ENCODE data around the gene QSOX1.

QSOX1 gene

GRCh38 chr1:180228648-180229482 lies 74.2 kb downstream of the QSOX1 start:
- Histone ChIP-seq H3K27ac (ENCODE audit: low read depth, low read length) (no peak overlapping the region), H3K36me3 (ENCODE audit: insufficient read depth, low read length) (no peaks in the 10 kb centered on the region), H3K79me2 (ENCODE audit: control insufficient read depth, insufficient read depth, low read length, unreplicated experiment) (no peaks in the 10 kb centered on the region), H3K27me3 (ENCODE audit: insufficient read depth, low read length) (peaks cover 93% of the 10 kb centered on the region), H2AFZ (ENCODE audit: low read length, unreplicated experiment) (no peak overlapping the region), H3K4me1 (ENCODE audit: control insufficient read depth, insufficient read depth, low read length, unreplicated experiment) (no peaks in the 10 kb centered on the region), H3K4me3 (ENCODE audit: low read depth, low read length) (peak overlapping the region; percentile 73)

DNA sequence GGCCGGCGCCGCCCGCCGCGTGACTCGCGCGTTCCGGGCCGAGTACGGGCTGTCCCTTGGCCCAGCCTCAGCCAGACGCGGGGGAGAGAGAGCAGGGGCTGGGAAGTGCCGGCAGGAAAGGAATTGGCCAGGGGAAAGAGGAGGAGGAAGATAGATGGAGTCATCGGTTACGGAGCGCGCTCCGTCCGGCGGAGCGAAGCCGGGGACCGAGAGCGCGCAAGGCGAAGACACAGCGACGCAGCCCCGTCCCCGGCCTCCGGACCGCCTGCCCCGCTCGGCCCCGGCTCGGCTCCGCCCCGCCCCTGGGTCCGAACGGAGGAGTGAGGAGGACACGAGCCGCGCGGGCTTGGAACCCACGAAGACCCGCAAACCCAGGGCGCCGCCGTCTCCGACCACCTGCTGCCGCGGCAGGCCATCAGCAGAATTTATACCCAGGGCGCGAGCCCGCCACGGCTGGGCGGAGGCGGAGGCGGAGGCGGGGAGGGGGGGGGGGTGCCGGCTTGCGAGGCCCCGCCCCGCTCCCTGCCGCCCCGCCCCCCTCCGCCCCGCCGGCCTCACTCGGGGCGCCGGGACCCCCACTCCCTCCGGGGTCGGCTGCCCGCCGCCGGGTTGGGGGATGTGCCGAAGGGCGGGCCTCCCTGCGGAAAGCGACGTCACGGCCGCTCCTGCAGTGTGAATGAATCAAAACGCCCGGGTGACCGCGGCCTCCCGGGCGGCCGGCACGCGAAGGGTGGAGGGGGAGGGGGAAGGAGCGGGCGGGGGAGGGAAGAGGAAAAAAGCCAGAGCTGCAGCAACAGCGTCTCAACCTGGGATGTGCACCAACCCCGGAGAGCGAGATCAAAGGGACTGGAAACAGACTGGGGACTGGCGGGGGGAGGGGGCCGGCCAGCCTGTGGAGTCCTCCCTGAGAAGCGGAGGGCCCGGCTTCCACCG lies 75.1 kb downstream of the QSOX1 start, which contains the start of gene LHX4:
Gene LHX4, plus strand, starts transcription at position 782 of the 933 bp plus-strand sequence. CDS start 266 bp downstream, outside the sequence.
- Histone ChIP-seq H3K36me3 (ENCODE audit: insufficient read depth, low read length) (no peaks in the 10 kb centered on the region), H3K27ac (ENCODE audit: low read depth, low read length) (no peak within 1 kb of the TSS), H3K79me2 (ENCODE audit: control insufficient read depth, insufficient read depth, low read length, unreplicated experiment) (no peaks in the 10 kb centered on the region), H3K4me3 (ENCODE audit: low read depth, low read length) (peak within 1 kb of the TSS; percentile 73), H3K4me1 (ENCODE audit: control insufficient read depth, insufficient read depth, low read length, unreplicated experiment) (no peaks in the 10 kb centered on the region), H3K27me3 (ENCODE audit: insufficient read depth, low read length) (peaks cover 93% of the 10 kb centered on the region), H2AFZ (ENCODE audit: low read length, unreplicated experiment) (no peak within 1 kb of the TSS)

- Histone ChIP-seq H3K27me3 (ENCODE audit: insufficient read depth, low read length) (peaks cover 93% of the 10 kb centered on the region), H3K27ac (ENCODE audit: low read depth, low read length) (no peak overlapping the region)
Observed at GRCh38 chr1:180230416-180230790, 75.7 kb downstream of the QSOX1 start.

GRCh38 chr1:180230791-180231505 lies 76.3 kb downstream of the QSOX1 start:
- H3K4me1 ChIP-seq (ENCODE audit: control insufficient read depth, insufficient read depth, low read length, unreplicated experiment) = no peaks in the 10 kb centered on the region
- H2AFZ ChIP-seq (ENCODE audit: low read length, unreplicated experiment) = no peak overlapping the region
- no peaks in the 10 kb centered on the region for H3K36me3 ChIP-seq (ENCODE audit: insufficient read depth, low read length)
- peak overlapping the region; percentile 73 for H3K4me3 ChIP-seq (ENCODE audit: low read depth, low read length)
- H3K27me3 ChIP-seq (ENCODE audit: insufficient read depth, low read length) = peaks cover 93% of the 10 kb centered on the region
- no peaks in the 10 kb centered on the region for H3K79me2 ChIP-seq (ENCODE audit: control insufficient read depth, insufficient read depth, low read length, unreplicated experiment)
- H3K27ac ChIP-seq (ENCODE audit: low read depth, low read length) = no peak overlapping the region

More at GRCh38 chr1:180230416-180230790, 75.7 kb downstream of the QSOX1 start:
- H3K4me1 ChIP-seq (ENCODE audit: control insufficient read depth, insufficient read depth, low read length, unreplicated experiment) = no peaks in the 10 kb centered on the region
- no peaks in the 10 kb centered on the region for H3K36me3 ChIP-seq (ENCODE audit: insufficient read depth, low read length)
- H3K4me3 ChIP-seq (ENCODE audit: low read depth, low read length) = peak overlapping the region; percentile 73
- no peak overlapping the region for H2AFZ ChIP-seq (ENCODE audit: low read length, unreplicated experiment)
- H3K79me2 ChIP-seq (ENCODE audit: control insufficient read depth, insufficient read depth, low read length, unreplicated experiment) = no peaks in the 10 kb centered on the region

- Histone ChIP-seq H3K4me3 (ENCODE audit: low read depth, low read length) (peak overlapping the region; percentile 73), H3K27me3 (ENCODE audit: insufficient read depth, low read length) (peaks cover 93% of the 10 kb centered on the region), H3K4me1 (ENCODE audit: control insufficient read depth, insufficient read depth, low read length, unreplicated experiment) (no peaks in the 10 kb centered on the region), H3K36me3 (ENCODE audit: insufficient read depth, low read length) (no peaks in the 10 kb centered on the region), H3K79me2 (ENCODE audit: control insufficient read depth, insufficient read depth, low read length, unreplicated experiment) (no peaks in the 10 kb centered on the region), H3K27ac (ENCODE audit: low read depth, low read length) (no peak overlapping the region), H2AFZ (ENCODE audit: low read length, unreplicated experiment) (no peak overlapping the region)
Observed at GRCh38 chr1:180231506-180231921, 76.8 kb downstream of the QSOX1 start.

DNA sequence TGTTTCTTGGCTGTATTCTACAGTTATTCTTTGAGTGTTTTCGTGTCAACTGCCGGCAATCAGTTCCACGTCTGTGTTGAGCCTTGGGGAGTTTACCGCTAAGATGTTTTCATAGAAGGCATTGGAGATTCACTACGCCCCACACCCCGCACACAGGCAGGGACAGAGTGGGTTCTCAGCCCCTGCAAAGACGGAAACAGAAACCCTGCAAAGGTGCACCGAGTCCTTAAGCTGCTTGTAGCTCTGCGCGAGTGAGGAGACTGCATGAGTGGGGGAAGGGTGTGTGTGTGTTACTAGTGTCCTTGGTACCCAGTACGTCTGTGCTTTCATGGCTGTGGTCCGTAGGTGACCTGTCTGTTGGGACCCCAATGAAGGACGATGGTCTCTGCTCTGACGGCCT lies 77.3 kb downstream of the QSOX1 start:
- Histone ChIP-seq H3K4me3 (ENCODE audit: low read depth, low read length) (no peak overlapping the region), H3K27me3 (ENCODE audit: insufficient read depth, low read length) (peaks cover 94% of the 10 kb centered on the region), H3K4me1 (ENCODE audit: control insufficient read depth, insufficient read depth, low read length, unreplicated experiment) (no peaks in the 10 kb centered on the region), H3K36me3 (ENCODE audit: insufficient read depth, low read length) (no peaks in the 10 kb centered on the region), H2AFZ (ENCODE audit: low read length, unreplicated experiment) (no peak overlapping the region), H3K79me2 (ENCODE audit: control insufficient read depth, insufficient read depth, low read length, unreplicated experiment) (no peaks in the 10 kb centered on the region), H3K27ac (ENCODE audit: low read depth, low read length) (no peak overlapping the region)

GRCh38 chr1:180232521-180233043 lies 77.9 kb downstream of the QSOX1 start:
- H3K27ac ChIP-seq (ENCODE audit: low read depth, low read length) = no peak overlapping the region
- H3K36me3 ChIP-seq (ENCODE audit: insufficient read depth, low read length) = no peaks in the 10 kb centered on the region
- no peaks in the 10 kb centered on the region for H3K79me2 ChIP-seq (ENCODE audit: control insufficient read depth, insufficient read depth, low read length, unreplicated experiment)
- peaks cover 94% of the 10 kb centered on the region for H3K27me3 ChIP-seq (ENCODE audit: insufficient read depth, low read length)
- H3K4me3 ChIP-seq (ENCODE audit: low read depth, low read length) = no peak overlapping the region
- no peaks in the 10 kb centered on the region for H3K4me1 ChIP-seq (ENCODE audit: control insufficient read depth, insufficient read depth, low read length, unreplicated experiment)
- no peak overlapping the region for H2AFZ ChIP-seq (ENCODE audit: low read length, unreplicated experiment)

GRCh38 chr1:180233191-180234011 lies 78.7 kb downstream of the QSOX1 start:
- no peaks in the 10 kb centered on the region for H3K36me3 ChIP-seq (ENCODE audit: insufficient read depth, low read length)
- no peak overlapping the region for H3K27ac ChIP-seq (ENCODE audit: low read depth, low read length)
- no peaks in the 10 kb centered on the region for H3K4me1 ChIP-seq (ENCODE audit: control insufficient read depth, insufficient read depth, low read length, unreplicated experiment)
- peaks cover 94% of the 10 kb centered on the region for H3K27me3 ChIP-seq (ENCODE audit: insufficient read depth, low read length)
- H3K4me3 ChIP-seq (ENCODE audit: low read depth, low read length) = no peak overlapping the region
- H2AFZ ChIP-seq (ENCODE audit: low read length, unreplicated experiment) = no peak overlapping the region
- H3K79me2 ChIP-seq (ENCODE audit: control insufficient read depth, insufficient read depth, low read length, unreplicated experiment) = no peaks in the 10 kb centered on the region

- no peak overlapping the region; the same call in 1 of the 2 replicates for H3K4me3 ChIP-seq (ENCODE audit: low read depth, low read length)
- H2AFZ ChIP-seq (ENCODE audit: low read length, unreplicated experiment) = no peak overlapping the region
- H3K79me2 ChIP-seq (ENCODE audit: control insufficient read depth, insufficient read depth, low read length, unreplicated experiment) = no peaks in the 10 kb centered on the region
- H3K27ac ChIP-seq (ENCODE audit: low read depth, low read length) = no peak overlapping the region
- H3K27me3 ChIP-seq (ENCODE audit: insufficient read depth, low read length) = peaks cover 94% of the 10 kb centered on the region
- no peaks in the 10 kb centered on the region for H3K36me3 ChIP-seq (ENCODE audit: insufficient read depth, low read length)
- no peaks in the 10 kb centered on the region for H3K4me1 ChIP-seq (ENCODE audit: control insufficient read depth, insufficient read depth, low read length, unreplicated experiment)
Observed at GRCh38 chr1:180234369-180235076, 79.9 kb downstream of the QSOX1 start.

Measured in ACC112 (cell line).